Neuronal stem cell (in vitro differentiated cells): ENCODE measurements around the gene P2RY8.

Experiments
- DNase-seq: peaks from one replicate; pipeline ENCODE4 v3.0.0-alpha.2; 2013; ENCODE audit warnings: low spot score
- H2AFZ ChIP-seq: one replicate; pipeline ENCODE4 v1.6.1; 2013; ENCODE audit warnings: mild to moderate bottlenecking, low read length, inconsistent platforms
- H2AK5ac ChIP-seq: 2 replicates; pipeline ENCODE4 v1.6.1; 2013; ENCODE audit warnings: low read depth, mild to moderate bottlenecking, inconsistent platforms, low read length, moderate library complexity, mixed read lengths
- H2BK120ac ChIP-seq: 2 replicates; pipeline ENCODE4 v1.6.1; 2013; ENCODE audit warnings: low read depth, mild to moderate bottlenecking, inconsistent platforms, low read length, moderate library complexity, mixed read lengths
- H2BK12ac ChIP-seq: one replicate; pipeline ENCODE4 v1.6.1; 2013; ENCODE audit warnings: low read length, inconsistent platforms
- H2BK15ac ChIP-seq: 2 replicates; pipeline ENCODE4 v1.6.1; 2013; ENCODE audit warnings: mild to moderate bottlenecking, low read length, inconsistent platforms, mixed read lengths
- H2BK5ac ChIP-seq: one replicate; pipeline ENCODE4 v1.6.1; 2013; ENCODE audit warnings: inconsistent platforms, mild to moderate bottlenecking, low read length, moderate library complexity
- H3K14ac ChIP-seq: one replicate; pipeline ENCODE4 v1.6.1; 2013; ENCODE audit warnings: low read length, inconsistent platforms
- H3K18ac ChIP-seq: 2 replicates; pipeline ENCODE4 v1.6.1; 2013; ENCODE audit warnings: low read length, inconsistent platforms
- H3K23ac ChIP-seq: 2 replicates; pipeline ENCODE4 v1.6.1; 2013; ENCODE audit warnings: low read depth, mild to moderate bottlenecking, mixed read lengths, low read length, inconsistent platforms; ENCODE audit not compliant: poor library complexity
- H3K27ac ChIP-seq: replicated peaks from 3 replicates; pipeline ENCODE4 v1.5.1; 2013; ENCODE audit warnings: low read length, inconsistent platforms
- H3K27me3 ChIP-seq, 3 experiments: 2 replicates each; pipeline ENCODE4 v1.6.1; 2013; ENCODE audit warnings: low read length in 3 of 3, mild to moderate bottlenecking in 2 of 3, inconsistent platforms in 1 of 3, low read depth in 1 of 3, mixed read lengths in 1 of 3, moderate library complexity in 1 of 3; ENCODE audit not compliant: control insufficient read depth in 3 of 3, insufficient read depth in 3 of 3
- H3K36me3 ChIP-seq, 2 donors: replicated peaks in 1 of 2; 2 replicates each; pipeline ENCODE4 v1.6.1; 2013; ENCODE audit warnings: low read length in 2 of 2; ENCODE audit not compliant: control insufficient read depth in 2 of 2, insufficient read depth in 2 of 2
- H3K4ac ChIP-seq: 2 replicates; pipeline ENCODE4 v1.6.1; 2013; ENCODE audit warnings: inconsistent platforms, mild to moderate bottlenecking, low read length, moderate library complexity
- H3K4me1 ChIP-seq, 2 donors: 1 replicate in 1 of 2; 2 replicates in 1 of 2; pipeline ENCODE4 v1.6.1; 2013; ENCODE audit warnings: low read length in 2 of 2, low read depth in 1 of 2; ENCODE audit not compliant: control insufficient read depth in 2 of 2, insufficient read depth in 1 of 2
- H3K4me2 ChIP-seq: one replicate; pipeline ENCODE4 v1.6.1; 2013; ENCODE audit warnings: mild to moderate bottlenecking, low read length, inconsistent platforms; ENCODE audit not compliant: insufficient read depth, poor library complexity, severe bottlenecking
- H3K4me3 ChIP-seq, 2 donors: 2 replicates each; pipeline ENCODE4 v1.5.1; 2013; ENCODE audit warnings: low read length in 2 of 2, mild to moderate bottlenecking in 2 of 2, inconsistent platforms in 1 of 2, moderate library complexity in 1 of 2
- H3K79me1 ChIP-seq: one replicate; pipeline ENCODE4 v1.6.1; 2013; ENCODE audit warnings: low read depth, mild to moderate bottlenecking, inconsistent platforms, low read length, moderate library complexity
- H3K9ac ChIP-seq: one replicate; pipeline ENCODE4 v1.6.1; 2013; ENCODE audit warnings: mild to moderate bottlenecking, low read depth, low read length, inconsistent platforms; ENCODE audit not compliant: poor library complexity
- H3K9me3 ChIP-seq, 2 donors: replicated peaks in 1 of 2; 2 replicates each; pipeline versions ENCODE3 to v1.6.1; 2013; ENCODE audit warnings: low read length in 2 of 2, mild to moderate bottlenecking in 2 of 2, inconsistent platforms in 1 of 2, low read depth in 1 of 2, mixed read lengths in 1 of 2, moderate library complexity in 1 of 2; ENCODE audit not compliant: control insufficient read depth in 2 of 2, insufficient read depth in 1 of 2
- H4K8ac ChIP-seq: one replicate; pipeline ENCODE4 v1.6.1; 2013; ENCODE audit warnings: low read depth, mild to moderate bottlenecking, inconsistent platforms, low read length, moderate library complexity
- H4K91ac ChIP-seq: one replicate; pipeline ENCODE4 v1.6.1; 2013; ENCODE audit warnings: low read length, low read depth, mild to moderate bottlenecking, inconsistent platforms; ENCODE audit not compliant: poor library complexity
- WGBS, 2 donors: extraction: QIAGEN DNeasy Blood & Tissue Kit; methylation state at CpG; one replicate each; pipeline ENCODE4 v1.1.7; 2013; ENCODE audit warnings: missing lambda C conversion rate in 2 of 2, mixed read lengths in 1 of 2; ENCODE audit not compliant: insufficient read length in 2 of 2, insufficient replicate concordance in 1 of 2; ENCODE audit errors: extremely low coverage in 2 of 2; 5-methylcytosine and 5-hydroxymethylcytosine counted together

P2RY8 gene

GRCh38 chrX:1493877-1494510 is 43.0 kb downstream of the P2RY8 start:
- Histone ChIP-seq H3K4me2 (no peak overlapping the region), H3K9ac (no peak overlapping the region), H2BK120ac (no peak overlapping the region), H3K9me3 (peaks cover 0 to 3% of the 10 kb centered on the region in 2 donors), H3K27ac (no peak overlapping the region), H3K14ac (no peak overlapping the region), H3K4me3 (no peak overlapping the region), H4K8ac (no peak overlapping the region), H3K27me3 (peaks cover 0 to 7% (median 0%) of the 10 kb centered on the region in 3 experiments), H3K18ac (peak overlapping the region; percentile 31), H2BK15ac (no peak overlapping the region), H2AFZ (peak overlapping the region; percentile 86), H2BK12ac (no peak overlapping the region), H3K79me1 (no peaks in the 10 kb centered on the region), H2BK5ac (no peak overlapping the region), H4K91ac (no peak overlapping the region), H3K23ac (no peak overlapping the region), H2AK5ac (no peak overlapping the region), H3K36me3 (no peaks in the 10 kb centered on the region), H3K4me1 (peaks cover 0 to 1% of the 10 kb centered on the region in 2 donors), H3K4ac (no peak overlapping the region)
- WGBS, 2 donors = no CpG with 5 or more reads among the region's 15 CpGs
- DNase-seq = no peak

DNA sequence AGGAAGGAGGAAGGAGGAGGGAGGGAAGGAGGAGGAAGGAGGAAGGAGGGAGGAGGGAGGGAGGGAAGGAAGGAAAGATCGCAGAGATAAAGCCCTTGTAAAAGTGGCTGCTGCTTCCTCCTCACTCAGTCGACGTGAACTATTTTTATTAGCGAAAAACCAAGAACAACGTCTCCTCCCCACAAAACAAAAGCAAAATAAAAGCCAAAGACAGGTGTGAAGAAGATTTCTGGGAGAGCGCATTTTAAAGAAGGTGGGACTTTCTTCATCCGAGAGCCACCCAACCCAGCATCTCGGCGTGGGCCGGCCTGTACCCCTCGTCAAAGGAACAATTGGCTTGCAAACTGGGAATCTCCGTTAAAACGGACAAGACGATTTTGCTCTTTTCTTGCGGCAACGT is 43.6 kb downstream of the P2RY8 start:
- Histone ChIP-seq H3K14ac (no peak overlapping the region), H4K8ac (no peak overlapping the region), H3K4ac (no peak overlapping the region), H2BK120ac (no peak overlapping the region), H3K9ac (no peak overlapping the region), H3K79me1 (no peaks in the 10 kb centered on the region), H3K27me3 (peaks cover 0 to 7% (median 0%) of the 10 kb centered on the region in 3 experiments), H3K27ac (no peak overlapping the region), H2AFZ (peak overlapping the region; percentile 86), H2BK15ac (no peak overlapping the region), H3K4me3 (no peak overlapping the region), H2BK12ac (no peak overlapping the region), H3K9me3 (peaks cover 0 to 3% of the 10 kb centered on the region in 2 donors), H3K18ac (peak overlapping the region; percentile 31), H2AK5ac (no peak overlapping the region), H2BK5ac (no peak overlapping the region), H3K4me1 (peaks cover 0 to 1% of the 10 kb centered on the region in 2 donors), H4K91ac (no peak overlapping the region), H3K36me3 (no peaks in the 10 kb centered on the region), H3K23ac (no peak overlapping the region), H3K4me2 (no peak overlapping the region)
- WGBS, 2 donors = no CpG with 5 or more reads among the region's 16 CpGs
- DNase-seq = no peak

DNA sequence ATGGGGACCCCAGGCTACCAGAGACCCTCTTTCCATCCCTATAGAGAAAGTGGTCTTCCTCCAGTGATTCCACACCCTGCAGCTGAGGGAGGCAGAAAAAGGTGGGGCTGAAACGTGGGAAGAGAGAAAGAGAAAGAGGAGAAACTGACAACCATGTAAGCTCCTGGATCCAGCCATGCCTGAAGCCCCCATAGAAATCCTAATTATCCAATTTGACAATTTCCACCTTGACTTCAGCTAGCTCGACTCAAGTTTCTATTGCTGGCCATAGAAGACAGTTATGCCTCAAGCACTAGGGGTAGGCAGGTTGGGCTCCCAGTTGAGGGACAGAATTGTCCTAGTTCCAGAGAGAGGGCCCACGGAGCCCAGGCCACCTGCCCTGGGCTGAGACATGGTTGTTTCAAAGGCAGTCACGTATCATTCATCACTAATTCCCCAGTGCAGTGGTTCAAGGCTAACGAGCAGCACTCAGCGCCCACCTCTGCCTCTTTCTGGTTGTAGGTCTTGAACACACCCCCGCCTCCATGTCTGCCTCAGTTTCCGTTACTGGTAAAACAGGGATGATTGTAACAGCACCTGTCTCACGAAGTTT is 44.5 kb downstream of the P2RY8 start:
- Histone ChIP-seq H3K4me2 (no peak overlapping the region), H2BK120ac (no peak overlapping the region), H3K18ac (peak overlapping the region; percentile 29), H3K9ac (no peak overlapping the region), H2AK5ac (peak overlapping the region; percentile 26), H3K4me1 (peaks cover 0 to 1% of the 10 kb centered on the region in 2 donors), H3K27ac (no peak overlapping the region), H3K9me3 (peaks cover 2 to 3% of the 10 kb centered on the region in 2 donors), H2BK5ac (no peak overlapping the region), H2BK15ac (no peak overlapping the region), H3K4ac (no peak overlapping the region), H3K27me3 (peaks cover 0 to 7% (median 0%) of the 10 kb centered on the region in 3 experiments), H3K23ac (no peak overlapping the region), H3K79me1 (no peaks in the 10 kb centered on the region), H3K14ac (no peak overlapping the region), H3K36me3 (no peaks in the 10 kb centered on the region), H3K4me3 (no peak overlapping the region), H4K91ac (no peak overlapping the region), H2AFZ (no peak overlapping the region), H4K8ac (no peak overlapping the region), H2BK12ac (no peak overlapping the region)
- WGBS, 2 donors = no CpG with 5 or more reads among the region's 9 CpGs
- no peak for DNase-seq

DNA sequence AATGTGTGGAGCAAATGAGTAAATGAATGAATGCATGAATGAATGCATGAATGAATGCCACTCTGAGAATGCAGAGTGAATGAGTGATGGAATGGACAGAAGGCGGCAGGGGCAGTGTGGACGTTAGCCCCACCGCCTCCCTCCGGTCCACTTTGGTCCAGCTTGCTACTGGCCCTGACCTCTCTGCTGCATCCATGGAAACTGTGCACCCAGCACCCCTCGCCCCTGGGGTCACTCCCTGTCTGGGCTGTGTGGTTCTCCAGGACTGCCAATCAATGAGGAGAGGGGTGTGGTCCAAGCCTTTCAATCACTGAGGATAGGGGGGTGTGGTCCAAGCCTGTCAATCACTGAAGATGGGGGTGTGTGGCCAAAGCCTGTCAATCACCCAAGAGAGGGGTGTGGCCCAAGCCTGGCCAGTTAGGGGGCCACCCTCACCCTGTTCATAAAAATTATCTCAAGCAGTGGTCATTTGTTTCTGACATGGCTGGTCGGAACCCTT is 45.1 kb downstream of the P2RY8 start:
- Histone ChIP-seq H2AK5ac (no peak overlapping the region), H3K4me1 (peaks cover 0 to 1% of the 10 kb centered on the region in 2 donors), H3K14ac (no peak overlapping the region), H2BK15ac (no peak overlapping the region), H3K4ac (no peak overlapping the region), H2BK5ac (no peak overlapping the region), H3K9ac (no peak overlapping the region), H3K18ac (no peak overlapping the region), H3K4me2 (no peak overlapping the region), H2BK120ac (no peak overlapping the region), H2BK12ac (no peak overlapping the region), H3K23ac (no peak overlapping the region), H4K91ac (no peak overlapping the region), H3K36me3 (no peaks in the 10 kb centered on the region), H3K9me3 (peaks cover 2 to 3% of the 10 kb centered on the region in 2 donors), H3K4me3 (no peak overlapping the region), H4K8ac (no peak overlapping the region), H2AFZ (no peak overlapping the region), H3K79me1 (no peaks in the 10 kb centered on the region), H3K27ac (no peak overlapping the region), H3K27me3 (peaks cover 0 to 7% (median 0%) of the 10 kb centered on the region in 3 experiments)
- WGBS, 2 donors = no CpG with 5 or more reads among the region's 6 CpGs
- peak; percentile 35 for DNase-seq
